ENCODE data around the gene NCBP1.

DNA sequence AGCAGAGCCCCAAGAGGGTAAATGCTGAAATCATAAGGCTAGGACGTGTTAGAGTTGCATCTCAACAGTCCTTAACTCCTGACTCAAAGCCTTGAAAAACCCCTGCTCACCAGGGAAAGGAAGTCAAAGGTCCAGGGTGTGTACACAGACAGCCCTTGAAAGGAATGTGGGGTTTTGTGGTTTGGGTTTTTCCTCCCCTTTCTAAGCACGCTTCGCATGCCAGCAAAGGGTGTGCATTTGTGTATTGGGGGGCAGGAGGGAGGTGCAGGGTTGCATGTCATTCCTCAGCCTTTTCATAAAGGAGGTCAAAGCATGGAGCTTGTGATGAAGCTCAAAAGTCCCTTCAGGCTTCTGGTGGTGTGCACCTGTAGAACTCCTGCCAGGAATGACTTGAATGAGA is 80.8 kb downstream of the NCBP1 start:
- TF ChIP-seq, protein P1, sequence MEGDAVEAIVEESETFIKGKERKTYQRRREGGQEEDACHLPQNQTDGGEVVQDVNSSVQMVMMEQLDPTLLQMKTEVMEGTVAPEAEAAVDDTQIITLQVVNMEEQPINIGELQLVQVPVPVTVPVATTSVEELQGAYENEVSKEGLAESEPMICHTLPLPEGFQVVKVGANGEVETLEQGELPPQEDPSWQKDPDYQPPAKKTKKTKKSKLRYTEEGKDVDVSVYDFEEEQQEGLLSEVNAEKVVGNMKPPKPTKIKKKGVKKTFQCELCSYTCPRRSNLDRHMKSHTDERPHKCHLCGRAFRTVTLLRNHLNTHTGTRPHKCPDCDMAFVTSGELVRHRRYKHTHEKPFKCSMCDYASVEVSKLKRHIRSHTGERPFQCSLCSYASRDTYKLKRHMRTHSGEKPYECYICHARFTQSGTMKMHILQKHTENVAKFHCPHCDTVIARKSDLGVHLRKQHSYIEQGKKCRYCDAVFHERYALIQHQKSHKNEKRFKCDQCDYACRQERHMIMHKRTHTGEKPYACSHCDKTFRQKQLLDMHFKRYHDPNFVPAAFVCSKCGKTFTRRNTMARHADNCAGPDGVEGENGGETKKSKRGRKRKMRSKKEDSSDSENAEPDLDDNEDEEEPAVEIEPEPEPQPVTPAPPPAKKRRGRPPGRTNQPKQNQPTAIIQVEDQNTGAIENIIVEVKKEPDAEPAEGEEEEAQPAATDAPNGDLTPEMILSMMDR (IDR thresholded peaks at IDR 0.05; ENCODE audit: poor library complexity), result no peak
- TF ChIP-seq EZH2phosphoT487 (IDR thresholded peaks at IDR 0.05; ENCODE audit: low read depth, severe bottlenecking, unreplicated experiment) (no peak), EZH2 (IDR thresholded peaks at IDR 0.05; ENCODE audit: borderline replicate concordance) (no peak)

Measured in hepatocyte (in vitro differentiated cells).